ENCODE results near the gene GEN1.

Gene GEN1

GRCh38 chr2:17791817-17792130 lies 37.8 kb downstream of the GEN1 start:
- no peaks in the 10 kb centered on the region for H3K27me3 ChIP-seq (replicated peaks; ENCODE audit: insufficient read depth, low read length)
- peaks cover 7% of the 10 kb centered on the region for H3K4me1 ChIP-seq (ENCODE audit: low read length)
- H3K9ac ChIP-seq (ENCODE audit: low read length) = no peak overlapping the region
- H3F3A ChIP-seq (ENCODE audit: insufficient read depth, low read length) = 0 out of 2 replicates have a peak, but pooled peaks cover 3% of the 10 kb centered on the region
- no peak for DNase-seq
- H3K4me3 ChIP-seq (ENCODE audit: low read length) = no peak overlapping the region
- no peak overlapping the region for H2AFZ ChIP-seq (ENCODE audit: low read length)
- H3K4me2 ChIP-seq (ENCODE audit: low read depth, low read length) = no peak overlapping the region
- TF ChIP-seq EZH2 (optimal IDR thresholded peaks at IDR 0.05; ENCODE audit: low read depth, low read length) (no peak), EZH2phosphoT487 (IDR thresholded peaks at IDR 0.05; ENCODE audit: low read length) (no peak), CTCF (IDR thresholded peaks at IDR 0.05; ENCODE audit: low read length) (no peak)
- no peak overlapping the region for H3K27ac ChIP-seq (ENCODE audit: low read length)
- H3K9me3 ChIP-seq (replicated peaks; ENCODE audit: insufficient read depth, low read length) = no peaks in the 10 kb centered on the region
- H3K79me2 ChIP-seq (ENCODE audit: low read length) = no peaks in the 10 kb centered on the region
- no peaks in the 10 kb centered on the region for H3K9me2 ChIP-seq (replicated peaks; ENCODE audit: insufficient read depth, low read length)
- no peaks in the 10 kb centered on the region for H3K36me3 ChIP-seq (replicated peaks; ENCODE audit: insufficient read depth, low read length)
- no peaks in the 10 kb centered on the region for H4K20me1 ChIP-seq (ENCODE audit: insufficient read depth, low read length)

GRCh38 chr2:17792515-17792914 lies 38.6 kb downstream of the GEN1 start:
- Histone ChIP-seq H3K4me2 (ENCODE audit: low read depth, low read length) (no peak overlapping the region), H3K27me3 (replicated peaks; ENCODE audit: insufficient read depth, low read length) (no peaks in the 10 kb centered on the region)

GRCh38 chr2:17793296-17793695 lies 39.4 kb downstream of the GEN1 start:
- no peak overlapping the region for H3K27ac ChIP-seq (ENCODE audit: low read length)
- TF ChIP-seq EZH2phosphoT487 (IDR thresholded peaks at IDR 0.05; ENCODE audit: low read length) (no peak), CTCF (IDR thresholded peaks at IDR 0.05; ENCODE audit: low read length) (no peak), EZH2 (optimal IDR thresholded peaks at IDR 0.05; ENCODE audit: low read depth, low read length) (no peak)
- no peak overlapping the region for H3K4me2 ChIP-seq (ENCODE audit: low read depth, low read length)
- H3K9ac ChIP-seq (ENCODE audit: low read length) = no peak overlapping the region
- H3K4me3 ChIP-seq (ENCODE audit: low read length) = no peak overlapping the region
- no peaks in the 10 kb centered on the region for H3K27me3 ChIP-seq (replicated peaks; ENCODE audit: insufficient read depth, low read length)
- H4K20me1 ChIP-seq (ENCODE audit: insufficient read depth, low read length) = no peaks in the 10 kb centered on the region
- no peaks in the 10 kb centered on the region for H3K36me3 ChIP-seq (replicated peaks; ENCODE audit: insufficient read depth, low read length)
- no peaks in the 10 kb centered on the region for H3K9me3 ChIP-seq (replicated peaks; ENCODE audit: insufficient read depth, low read length)
- no peaks in the 10 kb centered on the region for H3K79me2 ChIP-seq (ENCODE audit: low read length)
- no peaks in the 10 kb centered on the region for H3K9me2 ChIP-seq (replicated peaks; ENCODE audit: insufficient read depth, low read length)
- no peak overlapping the region for H2AFZ ChIP-seq (ENCODE audit: low read length)
- H3K4me1 ChIP-seq (ENCODE audit: low read length) = peaks cover 7% of the 10 kb centered on the region
- H3F3A ChIP-seq (ENCODE audit: insufficient read depth, low read length) = 0 out of 2 replicates have a peak, but pooled peaks cover 3% of the 10 kb centered on the region
- no peak for DNase-seq

More at GRCh38 chr2:17792515-17792914, 38.6 kb downstream of the GEN1 start:
- H3K9me3 ChIP-seq (replicated peaks; ENCODE audit: insufficient read depth, low read length) = no peaks in the 10 kb centered on the region
- no peaks in the 10 kb centered on the region for H3K36me3 ChIP-seq (replicated peaks; ENCODE audit: insufficient read depth, low read length)
- peaks cover 7% of the 10 kb centered on the region for H3K4me1 ChIP-seq (ENCODE audit: low read length)
- H3K9me2 ChIP-seq (replicated peaks; ENCODE audit: insufficient read depth, low read length) = no peaks in the 10 kb centered on the region
- H3K4me3 ChIP-seq (ENCODE audit: low read length) = no peak overlapping the region
- H4K20me1 ChIP-seq (ENCODE audit: insufficient read depth, low read length) = no peaks in the 10 kb centered on the region
- H3K27ac ChIP-seq (ENCODE audit: low read length) = no peak overlapping the region
- TF ChIP-seq CTCF (IDR thresholded peaks at IDR 0.05; ENCODE audit: low read length) (no peak), EZH2phosphoT487 (IDR thresholded peaks at IDR 0.05; ENCODE audit: low read length) (no peak), EZH2 (optimal IDR thresholded peaks at IDR 0.05; ENCODE audit: low read depth, low read length) (no peak)
- no peak overlapping the region for H3K9ac ChIP-seq (ENCODE audit: low read length)
- H2AFZ ChIP-seq (ENCODE audit: low read length) = no peak overlapping the region
- H3F3A ChIP-seq (ENCODE audit: insufficient read depth, low read length) = 0 out of 2 replicates have a peak, but pooled peaks cover 3% of the 10 kb centered on the region
- DNase-seq = peak; percentile 28
- H3K79me2 ChIP-seq (ENCODE audit: low read length) = no peaks in the 10 kb centered on the region

Data from MM.1S (cell line).